ENCODE results near the gene MYL10.

GRCh38 chr7:101664893-101665471 is 35.9 kb upstream of the MYL10 start:
- TF ChIP-seq, protein P1, sequence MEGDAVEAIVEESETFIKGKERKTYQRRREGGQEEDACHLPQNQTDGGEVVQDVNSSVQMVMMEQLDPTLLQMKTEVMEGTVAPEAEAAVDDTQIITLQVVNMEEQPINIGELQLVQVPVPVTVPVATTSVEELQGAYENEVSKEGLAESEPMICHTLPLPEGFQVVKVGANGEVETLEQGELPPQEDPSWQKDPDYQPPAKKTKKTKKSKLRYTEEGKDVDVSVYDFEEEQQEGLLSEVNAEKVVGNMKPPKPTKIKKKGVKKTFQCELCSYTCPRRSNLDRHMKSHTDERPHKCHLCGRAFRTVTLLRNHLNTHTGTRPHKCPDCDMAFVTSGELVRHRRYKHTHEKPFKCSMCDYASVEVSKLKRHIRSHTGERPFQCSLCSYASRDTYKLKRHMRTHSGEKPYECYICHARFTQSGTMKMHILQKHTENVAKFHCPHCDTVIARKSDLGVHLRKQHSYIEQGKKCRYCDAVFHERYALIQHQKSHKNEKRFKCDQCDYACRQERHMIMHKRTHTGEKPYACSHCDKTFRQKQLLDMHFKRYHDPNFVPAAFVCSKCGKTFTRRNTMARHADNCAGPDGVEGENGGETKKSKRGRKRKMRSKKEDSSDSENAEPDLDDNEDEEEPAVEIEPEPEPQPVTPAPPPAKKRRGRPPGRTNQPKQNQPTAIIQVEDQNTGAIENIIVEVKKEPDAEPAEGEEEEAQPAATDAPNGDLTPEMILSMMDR (IDR thresholded peaks at IDR 0.05; ENCODE audit: poor library complexity), result no peak
- no peak for TF ChIP-seq EZH2phosphoT487 (IDR thresholded peaks at IDR 0.05; ENCODE audit: low read depth, severe bottlenecking, unreplicated experiment)
- no peak for TF ChIP-seq EZH2 (IDR thresholded peaks at IDR 0.05; ENCODE audit: borderline replicate concordance)
